Lower lobe of right lung (tissue), 2 donors: ENCODE data around the gene BAHCC1. TPM values are rescaled to one million over a fixed set of nuclear protein-coding genes. Genes with fewer than 3 reads are reported as not detected.

Experiments
- ATAC-seq, 2 donors: fragments of 200-7000 bp; cut with Tn5 transposase; one replicate each; pipeline ENCODE4 v1.9.1; 2020 to 2022; ENCODE audit warnings: mild to moderate bottlenecking in 2 of 2, moderate library complexity in 2 of 2
- DNase-seq: peaks from one replicate; pipeline ENCODE4 v3.0.0-alpha.2; 2020
- H3K27ac ChIP-seq: fragments of 200-600 bp; one replicate; pipeline ENCODE4 v1.8.0; 2022
- H3K27me3 ChIP-seq: fragments of 200-600 bp; one replicate; pipeline ENCODE4 v1.8.0; 2022; ENCODE audit warnings: low read depth
- H3K36me3 ChIP-seq: fragments of 200-600 bp; one replicate; pipeline ENCODE4 v1.8.0; 2022; ENCODE audit warnings: mild to moderate bottlenecking
- H3K4me1 ChIP-seq: fragments of 200-600 bp; one replicate; pipeline ENCODE4 v1.8.0; 2022
- H3K4me3 ChIP-seq: fragments of 200-600 bp; one replicate; pipeline ENCODE4 v1.8.0; 2022; ENCODE audit warnings: mild to moderate bottlenecking
- H3K9me3 ChIP-seq: fragments of 200-600 bp; one replicate; pipeline ENCODE4 v1.8.0; 2022
- intact Hi-C: fragments of 100-400 bp; cut with DNase I; formaldehyde crosslinking; loops from one replicate; pipeline ENCODE4 v1.11.0; 2022
- total RNA-seq: library from RNA; stranded (reverse); fragmentation: NEBNext Ultra II Directional; extraction: Animal tissue kit (Norgen Biotek cat#: 25700); gene quantifications from one replicate; pipeline ENCODE4 v1.2.1, GENCODE V29; 2021
- TF ChIP-seq, protein P1 (sequence below): fragments of 200-600 bp; IDR thresholded peaks from one replicate; pipeline ENCODE4 v1.8.0; 2022; ENCODE audit warnings: antibody characterized with exemption, mild to moderate bottlenecking
- donor health status: DM: no; HTN: yes; CAD: no; lungs with severe emphysema.

BAHCC1 gene
- total RNA-seq, 1 donor from 2014 or later, result 19.9 TPM

DNA sequence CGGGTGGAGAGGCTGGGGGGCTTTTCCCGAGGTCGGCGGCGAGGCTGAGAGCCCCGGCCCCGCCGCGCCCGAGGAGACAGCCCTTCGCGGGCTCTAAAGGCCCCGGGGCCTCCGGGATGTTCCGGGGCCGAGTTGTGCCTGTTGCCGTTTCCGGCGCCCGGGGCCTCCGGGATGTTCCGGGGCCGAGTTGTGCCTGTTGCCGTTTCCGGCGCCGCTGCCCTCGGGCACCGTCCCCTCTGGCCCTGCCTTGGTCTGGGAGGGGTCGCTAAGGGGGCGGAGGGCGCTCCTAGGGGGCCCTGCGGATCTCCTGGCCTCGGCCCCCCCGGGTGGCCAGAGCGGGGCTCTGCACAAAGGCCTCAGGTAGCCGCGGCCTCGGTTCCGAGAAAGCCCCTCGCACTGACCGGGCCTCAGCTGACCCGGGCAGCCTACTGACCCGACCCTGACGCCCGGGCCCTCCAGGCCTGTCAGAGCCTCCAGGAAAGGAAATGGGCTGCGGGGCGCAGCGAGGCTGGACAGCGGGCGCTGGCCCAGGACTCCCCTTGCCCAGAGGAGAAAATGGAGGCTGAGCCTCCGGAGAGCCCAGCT, 93.1 kb downstream of the BAHCC1 start:
- Histone ChIP-seq H3K4me1 (peaks cover 31% of the 10 kb centered on the region), H3K9me3 (no peaks in the 10 kb centered on the region), H3K36me3 (no peaks in the 10 kb centered on the region), H3K27ac (peak overlapping the region; percentile 93), H3K4me3 (peak overlapping the region; percentile 74), H3K27me3 (no peaks in the 10 kb centered on the region)
- intact Hi-C loops, result no loop called here
- TF ChIP-seq, protein P1, sequence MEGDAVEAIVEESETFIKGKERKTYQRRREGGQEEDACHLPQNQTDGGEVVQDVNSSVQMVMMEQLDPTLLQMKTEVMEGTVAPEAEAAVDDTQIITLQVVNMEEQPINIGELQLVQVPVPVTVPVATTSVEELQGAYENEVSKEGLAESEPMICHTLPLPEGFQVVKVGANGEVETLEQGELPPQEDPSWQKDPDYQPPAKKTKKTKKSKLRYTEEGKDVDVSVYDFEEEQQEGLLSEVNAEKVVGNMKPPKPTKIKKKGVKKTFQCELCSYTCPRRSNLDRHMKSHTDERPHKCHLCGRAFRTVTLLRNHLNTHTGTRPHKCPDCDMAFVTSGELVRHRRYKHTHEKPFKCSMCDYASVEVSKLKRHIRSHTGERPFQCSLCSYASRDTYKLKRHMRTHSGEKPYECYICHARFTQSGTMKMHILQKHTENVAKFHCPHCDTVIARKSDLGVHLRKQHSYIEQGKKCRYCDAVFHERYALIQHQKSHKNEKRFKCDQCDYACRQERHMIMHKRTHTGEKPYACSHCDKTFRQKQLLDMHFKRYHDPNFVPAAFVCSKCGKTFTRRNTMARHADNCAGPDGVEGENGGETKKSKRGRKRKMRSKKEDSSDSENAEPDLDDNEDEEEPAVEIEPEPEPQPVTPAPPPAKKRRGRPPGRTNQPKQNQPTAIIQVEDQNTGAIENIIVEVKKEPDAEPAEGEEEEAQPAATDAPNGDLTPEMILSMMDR, result no peak
- peak; percentile 5 to 28 for ATAC-seq
- DNase-seq, result no peak

DNA sequence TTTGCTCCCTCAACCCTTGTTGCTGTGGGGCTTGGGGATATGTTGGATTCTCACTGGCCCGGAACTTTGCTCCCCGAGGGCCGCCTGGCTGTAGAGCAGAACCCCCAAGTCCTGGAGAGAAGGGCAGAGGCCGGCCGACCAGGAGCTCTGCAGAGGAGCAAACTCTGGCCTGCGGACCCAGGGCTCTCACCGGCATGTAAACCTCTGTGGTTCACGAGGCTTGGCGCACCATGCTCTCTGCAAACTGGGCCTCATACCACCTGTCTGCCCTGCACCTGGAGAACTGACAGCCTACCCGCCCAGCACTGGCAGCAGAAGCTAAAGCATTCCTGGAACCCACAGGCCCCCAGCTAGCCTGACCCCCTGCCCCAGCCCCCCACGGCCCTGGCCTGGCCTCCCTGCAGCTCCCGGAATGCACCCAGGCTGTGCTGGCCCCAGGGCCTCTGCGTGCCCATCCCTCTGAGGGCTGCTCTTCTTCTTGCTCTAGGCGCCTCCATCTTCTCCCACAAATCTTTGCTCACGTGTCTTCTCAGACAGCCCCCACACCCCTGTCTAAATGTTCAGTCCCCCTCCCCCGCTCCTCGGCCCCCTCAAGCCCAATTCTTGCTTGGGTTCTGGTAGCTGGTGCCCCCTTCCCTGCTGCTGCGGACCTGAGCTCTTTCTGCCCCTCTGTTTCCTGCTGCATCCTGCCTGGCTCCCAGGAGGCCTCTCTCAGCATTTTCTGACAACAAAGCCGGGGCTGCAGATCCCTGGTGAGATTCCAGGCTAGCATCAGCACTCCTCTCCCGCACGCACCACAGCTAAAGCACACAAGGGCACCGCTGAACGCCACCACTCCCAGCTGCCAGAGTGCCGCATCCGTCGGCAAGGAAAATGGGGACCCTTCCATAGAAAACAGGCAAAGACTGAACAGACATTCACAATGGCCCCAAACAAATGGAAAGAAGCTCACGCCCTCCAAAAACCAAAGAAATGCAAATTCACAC, 94.0 kb downstream of the BAHCC1 start:
- H3K4me3 ChIP-seq, result no peak overlapping the region
- intact Hi-C loops, result no loop called here
- H3K36me3 ChIP-seq, result no peaks in the 10 kb centered on the region
- H3K27me3 ChIP-seq, result no peaks in the 10 kb centered on the region
- ATAC-seq, result no peak
- no peak for DNase-seq
- no peaks in the 10 kb centered on the region for H3K9me3 ChIP-seq
- H3K27ac ChIP-seq, result no peak overlapping the region
- TF ChIP-seq, protein P1, result no peak
- H3K4me1 ChIP-seq, result peaks cover 22% of the 10 kb centered on the region

DNA sequence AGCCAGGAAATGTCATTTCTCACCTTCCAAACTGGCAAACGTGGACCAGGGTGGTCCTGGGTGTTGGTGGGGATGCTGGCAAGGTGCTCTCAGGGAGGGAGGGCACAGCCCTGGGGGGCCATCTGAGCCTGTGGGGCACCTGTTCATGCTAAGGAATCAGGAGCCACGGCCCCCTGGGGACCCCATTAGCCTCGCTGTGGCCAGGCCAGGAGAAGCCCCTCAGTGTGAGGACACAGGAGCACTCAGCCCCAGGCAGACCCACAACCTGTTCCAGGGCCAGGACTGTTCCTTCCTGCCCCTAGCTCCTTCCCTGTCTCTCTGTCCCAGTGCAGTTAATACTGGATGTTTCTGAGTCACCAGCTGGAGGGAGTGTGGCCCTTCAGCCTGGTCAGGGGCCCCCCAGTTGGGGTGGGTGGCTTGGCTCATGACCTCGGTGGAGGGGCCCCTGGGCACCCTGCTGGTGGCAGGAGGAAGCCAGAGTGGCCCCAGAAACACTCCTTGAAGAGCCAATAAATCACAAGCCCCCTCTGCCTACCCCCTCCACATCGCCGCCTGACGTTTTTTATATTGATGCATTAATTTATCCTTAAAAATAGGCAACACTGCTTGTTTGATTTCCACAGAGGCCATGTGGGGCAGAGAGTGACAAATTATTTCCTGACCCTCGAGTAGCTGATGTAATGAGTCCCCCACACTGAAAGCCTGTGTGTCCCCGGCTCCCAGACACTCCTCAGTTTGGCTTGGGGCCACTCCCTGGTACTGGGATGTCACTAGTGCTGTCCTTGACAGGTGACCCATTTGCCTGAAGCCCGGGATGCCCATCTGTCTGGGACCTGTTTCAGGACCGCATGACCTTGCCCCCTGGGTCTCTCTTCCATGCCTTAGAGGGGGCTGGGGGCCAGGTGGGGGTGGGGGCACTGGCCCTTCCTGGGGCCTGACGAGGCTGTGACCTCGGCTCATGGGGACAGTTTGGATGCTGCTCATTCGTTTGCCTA, 95.0 kb downstream of the BAHCC1 start:
- no peak for DNase-seq
- ATAC-seq, result no peak
- H3K4me1 ChIP-seq, result peaks cover 16% of the 10 kb centered on the region
- no peaks in the 10 kb centered on the region for H3K27me3 ChIP-seq
- H3K4me3 ChIP-seq, result no peak overlapping the region
- no peaks in the 10 kb centered on the region for H3K36me3 ChIP-seq
- no peaks in the 10 kb centered on the region for H3K9me3 ChIP-seq
- TF ChIP-seq, protein P1, result no peak
- intact Hi-C loops, result no loop called here
- H3K27ac ChIP-seq, result no peak overlapping the region

DNA sequence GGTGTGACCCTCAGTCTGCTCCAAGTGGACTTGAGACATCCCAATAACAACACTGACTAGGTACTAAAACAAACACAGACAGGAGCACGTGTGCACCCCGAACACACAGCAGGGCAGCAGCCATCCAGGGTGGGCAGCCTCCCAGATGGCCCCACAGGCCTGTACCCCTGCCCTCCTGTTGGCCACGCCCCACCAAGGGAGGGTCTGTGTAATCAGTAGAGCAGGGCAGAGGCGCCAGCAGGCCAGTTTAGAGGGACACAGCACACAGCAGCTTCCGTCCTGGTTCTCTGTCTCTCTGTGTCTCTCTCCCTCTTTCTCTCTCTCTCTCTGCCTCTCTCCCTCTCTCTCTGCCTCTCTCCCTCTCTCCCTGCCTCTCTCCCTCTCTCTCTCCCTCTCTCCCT, 95.9 kb downstream of the BAHCC1 start:
- Histone ChIP-seq H3K9me3 (no peaks in the 10 kb centered on the region), H3K27me3 (no peaks in the 10 kb centered on the region), H3K4me3 (no peak overlapping the region), H3K4me1 (peaks cover 16% of the 10 kb centered on the region), H3K36me3 (no peaks in the 10 kb centered on the region), H3K27ac (no peak overlapping the region)
- DNase-seq (no peak), ATAC-seq (peak in 1 of 2 donors; percentile 4)
- TF ChIP-seq, protein P1, result no peak
- intact Hi-C loops, result no loop called here

DNA sequence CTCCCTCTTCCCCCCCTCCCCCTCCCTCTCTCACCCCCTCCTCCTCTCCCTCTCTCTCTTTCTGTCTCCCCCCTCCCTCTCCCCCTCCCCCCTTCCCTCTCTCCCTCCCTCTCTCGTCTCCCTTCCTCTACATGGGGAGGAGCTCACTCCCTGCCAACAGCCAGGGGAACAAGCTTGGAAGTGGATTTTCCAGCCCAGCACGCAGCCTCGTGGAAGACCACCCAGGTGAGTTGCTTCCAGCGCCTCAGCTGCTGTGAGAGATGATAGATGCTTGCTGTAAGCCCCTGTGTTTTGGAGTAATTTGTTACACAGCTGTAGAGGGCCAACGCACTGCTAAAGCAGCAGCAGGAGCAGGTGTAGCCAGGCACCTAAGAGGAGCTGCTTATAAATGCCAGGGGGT, 96.5 kb downstream of the BAHCC1 start:
- Histone ChIP-seq H3K9me3 (no peaks in the 10 kb centered on the region), H3K4me3 (no peak overlapping the region), H3K27ac (no peak overlapping the region), H3K36me3 (no peaks in the 10 kb centered on the region), H3K27me3 (no peaks in the 10 kb centered on the region), H3K4me1 (peaks cover 16% of the 10 kb centered on the region)
- no peak for ATAC-seq
- intact Hi-C loops, result no loop called here
- TF ChIP-seq, protein P1, result no peak
- no peak for DNase-seq
